PC-9 (cell line): Measurements from ENCODE around the gene CCDC92. TPM values are rescaled to one million over a fixed set of nuclear protein-coding genes. Genes with fewer than 3 reads are reported as not detected.

Experiments
- BruUV-seq: library from RNA; stranded (reverse); fragments of 400-500 nt; replicated peaks from 2 replicates; lab custom pipeline; 2021; lab: Mats Ljungman, UMichigan
- CTCF ChIA-PET: fragments of 300-600 bp; sonication (Branson Sonifier 250); formaldehyde crosslinking; loops from one replicate; lab custom pipeline; 2022; ENCODE audit warnings: antibody characterized with exemption; lab: Charles Lee
- POLR2A ChIA-PET: fragments of 300-600 bp; sonication (Branson Sonifier 250); formaldehyde crosslinking; loops from one replicate; lab custom pipeline; 2022; ENCODE audit warnings: antibody characterized with exemption; ENCODE audit not compliant: unreplicated experiment; lab: Charles Lee
- DNase-seq, 2 experiments: peaks; one replicate each; pipeline versions ENCODE4 v3.0.0 to v3.0.0-alpha.2; 2015 to 2022; ENCODE audit warnings: mixed read lengths in 1 of 2
- H2AFZ ChIP-seq: fragments of 200-600 bp; sonication (generic); 2 replicates; pipeline ENCODE4 v1.8.1; 2017; ENCODE audit warnings: antibody characterized with exemption
- H3F3A ChIP-seq: fragments of 200-600 bp; sonication (generic); 2 replicates; pipeline ENCODE4 v1.8.1; 2017; ENCODE audit warnings: antibody characterized with exemption, mild to moderate bottlenecking, low read depth; ENCODE audit not compliant: insufficient read depth
- H3K27ac ChIP-seq: fragments of 200-600 bp; sonication (generic); 2 replicates; pipeline ENCODE4 v1.6.1; 2016; ENCODE audit warnings: mixed run types
- H3K27me3 ChIP-seq: fragments of 200-600 bp; sonication (generic); 2 replicates; pipeline ENCODE4 v1.6.1; 2016; ENCODE audit warnings: low read depth, mixed run types; ENCODE audit not compliant: insufficient read depth
- H3K36me3 ChIP-seq: fragments of 200-600 bp; sonication (generic); 2 replicates; pipeline ENCODE4 v1.6.1; 2016; ENCODE audit warnings: low read depth, mixed run types
- H3K4me1 ChIP-seq: fragments of 200-600 bp; sonication (generic); replicated peaks from 2 replicates; pipeline ENCODE4 v1.6.1; 2016; ENCODE audit warnings: mixed run types; ENCODE audit not compliant: insufficient read depth
- H3K4me2 ChIP-seq: fragments of 200-600 bp; sonication (generic); 2 replicates; pipeline ENCODE4 v1.6.1; 2017; ENCODE audit warnings: mixed run types
- H3K4me3 ChIP-seq: fragments of 200-600 bp; sonication (generic); 2 replicates; pipeline ENCODE4 v1.6.1; 2016; ENCODE audit warnings: mixed run types
- H3K79me2 ChIP-seq: fragments of 200-600 bp; sonication (generic); 2 replicates; pipeline ENCODE4 v1.6.1; 2017; ENCODE audit warnings: low read depth, mixed run types
- H3K9me2 ChIP-seq: fragments of 200-600 bp; sonication (generic); 2 replicates; pipeline ENCODE4 v1.8.1; 2017; ENCODE audit warnings: mild to moderate bottlenecking; ENCODE audit not compliant: insufficient read depth
- H3K9me3 ChIP-seq: fragments of 200-600 bp; sonication (generic); 2 replicates; pipeline ENCODE4 v1.8.1; 2016; ENCODE audit warnings: low read depth; ENCODE audit not compliant: insufficient read depth
- H4K20me1 ChIP-seq: fragments of 200-600 bp; sonication (generic); 2 replicates; pipeline ENCODE4 v1.8.1; 2017; ENCODE audit not compliant: insufficient read depth
- EZH2 ChIP-seq: fragments of 200-600 bp; sonication (generic); IDR thresholded peaks from 2 replicates; pipeline ENCODE4 v1.8.0; 2017; ENCODE audit warnings: antibody characterized with exemption, low read depth
- intact Hi-C: fragments of 100-400 bp; cut with micrococcal nuclease; formaldehyde crosslinking; loops from one replicate; pipeline ENCODE4 v1.10.0; 2022; ENCODE audit not compliant: unreplicated experiment
- total RNA-seq: library from RNA; stranded (reverse); gene quantifications from 2 replicates; pipeline ENCODE4 v1.2.3, GENCODE V29; 2021
- TF ChIP-seq, protein P1 (sequence below): fragments of 200-600 bp; sonication (generic); conservative IDR thresholded peaks from 2 replicates; pipeline ENCODE4 v1.6.1; 2017; ENCODE audit warnings: mixed run types, antibody characterized with exemption, mild to moderate bottlenecking, moderate library complexity

CCDC92 gene
- total RNA-seq, 1 experiment from 2014 or later, result 28.0 TPM

DNA sequence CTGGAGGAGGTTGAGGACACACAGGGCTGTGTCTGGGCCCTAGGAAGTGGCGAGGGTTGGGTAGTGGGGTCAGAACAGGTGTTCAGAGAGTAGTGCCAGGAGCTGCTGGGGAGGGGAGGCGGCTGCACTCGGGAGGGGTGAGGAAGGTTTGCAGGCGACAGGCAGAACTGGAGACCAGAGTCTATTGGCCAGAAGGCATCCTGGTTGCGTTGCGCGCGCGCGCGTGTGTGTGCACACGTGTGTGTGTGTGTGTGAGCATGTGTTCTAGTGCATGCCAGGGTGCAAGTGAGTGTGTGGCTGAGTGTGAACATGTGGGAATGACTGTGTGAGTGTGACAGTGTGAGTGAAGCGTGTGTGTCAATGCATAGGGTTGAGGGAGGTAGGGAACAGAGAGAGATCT lies 86.4 kb downstream of the CCDC92 start:
- H3K36me3 ChIP-seq, result no peaks in the 10 kb centered on the region
- BruUV-seq, result no TSS peak
- no peaks in the 10 kb centered on the region for H3K9me2 ChIP-seq
- H3K27ac ChIP-seq, result no peak overlapping the region
- ChIA-PET POLR2A (no interaction called here), CTCF (no interaction called here)
- DNase-seq, result no peak
- no peak for TF ChIP-seq EZH2
- TF ChIP-seq, protein P1, sequence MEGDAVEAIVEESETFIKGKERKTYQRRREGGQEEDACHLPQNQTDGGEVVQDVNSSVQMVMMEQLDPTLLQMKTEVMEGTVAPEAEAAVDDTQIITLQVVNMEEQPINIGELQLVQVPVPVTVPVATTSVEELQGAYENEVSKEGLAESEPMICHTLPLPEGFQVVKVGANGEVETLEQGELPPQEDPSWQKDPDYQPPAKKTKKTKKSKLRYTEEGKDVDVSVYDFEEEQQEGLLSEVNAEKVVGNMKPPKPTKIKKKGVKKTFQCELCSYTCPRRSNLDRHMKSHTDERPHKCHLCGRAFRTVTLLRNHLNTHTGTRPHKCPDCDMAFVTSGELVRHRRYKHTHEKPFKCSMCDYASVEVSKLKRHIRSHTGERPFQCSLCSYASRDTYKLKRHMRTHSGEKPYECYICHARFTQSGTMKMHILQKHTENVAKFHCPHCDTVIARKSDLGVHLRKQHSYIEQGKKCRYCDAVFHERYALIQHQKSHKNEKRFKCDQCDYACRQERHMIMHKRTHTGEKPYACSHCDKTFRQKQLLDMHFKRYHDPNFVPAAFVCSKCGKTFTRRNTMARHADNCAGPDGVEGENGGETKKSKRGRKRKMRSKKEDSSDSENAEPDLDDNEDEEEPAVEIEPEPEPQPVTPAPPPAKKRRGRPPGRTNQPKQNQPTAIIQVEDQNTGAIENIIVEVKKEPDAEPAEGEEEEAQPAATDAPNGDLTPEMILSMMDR, result no peak
- no peaks in the 10 kb centered on the region for H4K20me1 ChIP-seq
- H2AFZ ChIP-seq, result no peak overlapping the region
- no peak overlapping the region for H3K4me3 ChIP-seq
- no peak overlapping the region for H3K4me2 ChIP-seq
- intact Hi-C loops, result no loop called here
- H3K79me2 ChIP-seq, result no peaks in the 10 kb centered on the region
- peaks cover 95% of the 10 kb centered on the region for H3K27me3 ChIP-seq
- no peaks in the 10 kb centered on the region for H3K4me1 ChIP-seq
- H3K9me3 ChIP-seq, result no peaks in the 10 kb centered on the region
- no peaks in the 10 kb centered on the region for H3F3A ChIP-seq

Other genes with a start within 250 kb of the CCDC92 start
- gene DNAH10, start 210.5 kb downstream of the CCDC92 start, total RNA-seq, result not detected in 2 replicates
- gene ZNF664, start 384 bp upstream of the CCDC92 start, total RNA-seq, result 66.3 and 87.6 TPM in 2 replicates